ENCODE results near the gene C22orf42.
"Not testable (repeated sequence)": the region's sequence is repeated elsewhere in the genome, so short reads cannot be mapped to it uniquely, and the experiment has no call there.

GRCh38 chr22:32154727-32155126 is 4.4 kb downstream of the C22orf42 start:
- TF ChIP-seq CTCF (IDR thresholded peaks at IDR 0.05); EZH2 (IDR thresholded peaks at IDR 0.05; ENCODE audit: borderline replicate concordance, insufficient read depth, low read depth, low read length, poor library complexity, severe bottlenecking): not testable (repeated sequence)
